Measurements from ENCODE around the gene NDUFA8.

The NDUFA8 gene

GRCh38 chr9:122097679-122098315 lies 61.8 kb downstream of the NDUFA8 start:
- no peak for FAIRE-seq

- FAIRE-seq: no peak
Measured at GRCh38 chr9:122096620-122097415, 62.8 kb downstream of the NDUFA8 start.

- no peak for FAIRE-seq
Measured at GRCh38 chr9:122095010-122095767, 64.4 kb downstream of the NDUFA8 start.
